Ovary (tissue), 9 donors: ENCODE measurements around the gene ARPC5L. TPM values are rescaled to one million over a fixed set of nuclear protein-coding genes. Genes with fewer than 3 reads are reported as not detected.
"Not testable (repeated sequence)": the region's sequence is repeated elsewhere in the genome, so short reads cannot be mapped to it uniquely, and the experiment has no call there.

Experiments used
- DNase-seq, 5 donors: peaks; one replicate each; pipeline ENCODE4 v3.0.0-alpha.2; 2019 to 2020
- H3K27ac ChIP-seq, 2 donors: fragments of 200-600 bp; one replicate each; pipeline versions ENCODE4 v1.5.1 to v1.8.0; 2019 to 2022
- H3K27me3 ChIP-seq: fragments of 200-600 bp; one replicate; pipeline ENCODE4 v1.8.0; 2022
- H3K36me3 ChIP-seq: fragments of 200-600 bp; sonication (generic); one replicate; pipeline ENCODE4 v1.5.1; 2019
- H3K4me1 ChIP-seq: one replicate; pipeline ENCODE4 v1.8.1; 2013; ENCODE audit warnings: mild to moderate bottlenecking, moderate library complexity; ENCODE audit not compliant: insufficient read depth
- H3K4me3 ChIP-seq: fragments of 200-600 bp; sonication (generic); one replicate; pipeline ENCODE4 v1.5.1; 2017
- H3K9me3 ChIP-seq, 2 donors: fragments of 200-600 bp in 1 of 2; sonication (generic) in 1 of 2; one replicate each; pipeline versions ENCODE4 v1.5.1 to v1.8.1; 2013 to 2019; ENCODE audit warnings: mild to moderate bottlenecking in 1 of 2, moderate library complexity in 1 of 2
- CTCF ChIP-seq, 3 donors: fragments of 450-650 bp in 2 of 3; fragments of 200-600 bp in 1 of 3; IDR thresholded peaks; one replicate each; pipeline versions ENCODE4 v1.5.1 to v1.8.0; 2016 to 2022; ENCODE audit warnings: antibody characterized with exemption in 3 of 3, mild to moderate bottlenecking in 1 of 3
- EP300 ChIP-seq: sonication (generic); formaldehyde crosslinking; IDR thresholded peaks from one replicate; pipeline ENCODE4 v1.6.1; 2017; ENCODE audit warnings: antibody characterized with exemption
- POLR2A ChIP-seq: fragments of 450-650 bp; IDR thresholded peaks from one replicate; pipeline ENCODE4 v1.6.1; 2017; ENCODE audit warnings: antibody characterized with exemption, mild to moderate bottlenecking, moderate library complexity
- WGBS, 3 donors: extraction: QIAGEN DNeasy Blood & Tissue Kit in 1 of 3; methylation state at CpG; one replicate each; pipeline versions ENCODE4 v1.1.5 to v1.1.7; 2013 to 2017; 5-methylcytosine and 5-hydroxymethylcytosine counted together
- intact Hi-C, 4 donors: fragments of 100-400 bp; cut with DNase I; formaldehyde crosslinking; loops; one replicate each; pipeline versions ENCODE4 v1.11.0 to v1.15.1; 2022 to 2023
- polyA plus RNA-seq, 2 donors: library from polyadenylated mRNA; stranded (reverse); fragments of 200-250 nt in 1 of 2; fragments of 350-450 nt in 1 of 2; fragmentation: Illumina TruSeq in 1 of 2; extraction: RNeasy Lipid Tissue Mini Kit (QIAGEN cat#74804) in 1 of 2; gene quantifications; one replicate each; pipeline ENCODE4 v1.2.3, GENCODE V29; 2013 to 2014
- small RNA-seq: library from RNA; depleted of rRNA; stranded (forward); fragments of <200 nt; gene quantifications from one replicate; pipeline ENCODE3, GENCODE V24; 2016
- total RNA-seq, 7 donors: library from RNA; depleted of rRNA in 2 of 7; stranded (reverse); fragments of >200 nt in 2 of 7; fragmentation: NEBNext Ultra II Directional in 3 of 7; extraction: Animal tissue kit (Norgen Biotek cat#: 25700) in 3 of 7; gene quantifications; one replicate each; pipeline versions ENCODE4 v1.1.0 to v1.2.4, GENCODE V29; 2016 to 2023
- donor health status: DM: no; HTN: no; CAD: no; lungs with moderate emphysema.
- donor health status: DM: no; HTN: no; CAD: no.
- donor health status: Bipolar disorder and iron deficiency.
- donor health status: DM: yes; HTN: yes; CAD: no.
- donor health status: DM: no; HTN: no; CAD: no.
- donor health status: DM: yes; HTN: yes; CAD: no.

ARPC5L gene
- total and polyA plus RNA-seq, 9 donors = 8.5 to 27.0 (median 16.6) TPM

DNA sequence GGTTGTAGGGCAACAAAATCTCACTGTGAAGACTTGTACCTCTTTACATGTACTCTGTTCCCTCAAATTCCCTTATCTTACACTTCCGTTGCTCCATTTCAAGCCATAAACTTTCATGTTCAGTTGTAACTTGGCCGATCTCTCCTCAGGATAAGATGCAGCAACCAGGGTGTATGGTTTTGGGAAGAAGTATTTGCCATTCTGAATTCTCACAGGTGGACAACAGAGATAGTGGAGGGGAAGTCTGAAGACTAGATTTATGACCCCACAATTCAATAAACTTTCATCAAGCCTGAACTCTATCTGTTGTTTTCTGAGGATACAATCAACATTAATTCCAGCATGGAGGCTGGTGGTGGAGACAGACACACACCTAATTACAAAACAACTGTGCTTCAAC is 51.4 kb downstream of the ARPC5L start:
- WGBS, 3 donors = 90 to 96% (median 92%) methylated on average over 2 of the region's 2 CpGs
- Histone ChIP-seq H3K4me3 (no peak overlapping the region), H3K4me1 (no peaks in the 10 kb centered on the region), H3K27me3 (no peaks in the 10 kb centered on the region), H3K9me3 (no peaks in the 10 kb centered on the region), H3K36me3 (no peaks in the 10 kb centered on the region), H3K27ac (no peak overlapping the region)
- no peak for DNase-seq
- no peak for TF ChIP-seq CTCF (IDR thresholded peaks at IDR 0.05)
- no peak for TF ChIP-seq EP300
- no peak for TF ChIP-seq POLR2A
- intact Hi-C loops = no loop called here

DNA sequence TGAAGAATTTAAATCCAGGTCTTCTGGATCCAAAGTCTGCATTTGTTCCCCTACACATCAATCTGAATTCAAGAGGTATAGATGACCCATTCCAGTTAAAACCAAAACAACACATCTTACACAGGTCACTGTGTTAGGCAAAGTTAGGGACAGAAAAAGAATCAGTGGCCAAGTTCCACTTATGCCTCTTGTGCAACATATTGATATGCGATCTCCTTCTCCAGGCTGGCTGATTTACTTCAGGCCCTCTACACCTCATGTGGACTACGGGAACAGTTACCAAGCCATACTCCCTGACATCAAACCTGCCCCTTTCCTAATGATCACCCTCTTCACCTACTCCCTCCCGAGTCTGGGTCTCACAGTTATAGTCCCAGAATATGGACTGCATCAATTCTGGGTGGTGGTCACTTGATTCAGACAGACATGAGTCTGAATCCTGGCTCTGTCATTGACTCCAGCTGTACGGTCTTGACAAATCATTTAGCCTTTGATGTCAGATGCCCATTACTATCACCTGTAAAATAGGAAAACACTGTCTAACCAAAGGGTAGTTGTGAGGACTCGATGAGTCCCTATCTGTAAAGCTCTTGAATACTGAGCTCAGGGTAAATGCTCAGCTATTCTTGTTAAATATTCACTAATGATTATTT is 52.9 kb downstream of the ARPC5L start:
- Histone ChIP-seq H3K27me3 (no peaks in the 10 kb centered on the region), H3K4me1 (no peaks in the 10 kb centered on the region), H3K36me3 (no peaks in the 10 kb centered on the region), H3K9me3 (no peaks in the 10 kb centered on the region), H3K27ac (no peak overlapping the region), H3K4me3 (no peak overlapping the region)
- no peak for DNase-seq
- 74 to 98% (median 97%) methylated on average over 5 of the region's 5 CpGs for WGBS, 3 donors
- TF ChIP-seq EP300 (no peak), POLR2A (no peak)
- intact Hi-C loops = no loop called here

DNA sequence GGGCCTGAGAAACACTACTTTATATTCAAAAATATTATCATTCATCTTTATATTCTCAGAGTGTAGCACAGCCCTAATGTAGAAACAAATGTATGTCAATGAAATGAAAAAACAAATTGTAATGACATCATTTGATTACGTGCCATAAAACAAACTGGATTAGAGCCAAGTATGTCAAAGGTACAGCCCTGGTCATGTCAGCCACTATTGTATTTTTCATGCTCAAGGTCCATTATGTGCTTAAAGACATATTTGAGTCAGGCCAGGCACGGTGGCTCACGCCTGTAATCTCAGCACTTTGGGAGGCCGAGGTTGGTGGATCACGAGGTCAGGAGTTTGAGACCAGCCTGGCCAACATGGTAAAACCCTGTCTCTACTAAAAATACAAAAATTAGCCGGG is 58.5 kb downstream of the ARPC5L start:
- 83 to 90% (median 90%) methylated on average over 6 of the region's 6 CpGs for WGBS, 3 donors
- H3K4me1 ChIP-seq, H3K9me3 ChIP-seq, H3K27ac ChIP-seq, H3K27me3 ChIP-seq, intact Hi-C loops, H3K4me3 ChIP-seq, H3K36me3 ChIP-seq, DNase-seq: not testable (repeated sequence)

Small RNAs within 50 kb of the gene (small RNA-seq; reads per million reads assigned to genes)
- not detected for gene RNU4-82P

Other genes starting within 250 kb of the ARPC5L start
- gene NR6A1, start 90.8 kb upstream of the ARPC5L start, total RNA-seq = 1 to 10 TPM in 3 of 7 donors, under 1 TPM in 4; 0.57 to 1.7 (median 1.00) TPM
- 1 to 10 TPM in 1 of 2 donors, under 1 TPM in 1; 0.29 to 1.5 TPM for gene NR6A1, start 90.8 kb upstream of the ARPC5L start, polyA plus RNA-seq
- 10 to 100 TPM; 14.7 to 63.4 (median 52.8) TPM for gene OLFML2A, start 85.0 kb upstream of the ARPC5L start, total RNA-seq
- 10 to 100 TPM; 25.2 to 27.2 TPM for gene OLFML2A, start 85.0 kb upstream of the ARPC5L start, polyA plus RNA-seq
- 10 to 100 TPM in 1 of 7 donors, 1 to 10 TPM in 2, under 1 TPM in 1, not detected in 3; 0.94 to 22.5 (median 1.4) TPM for gene WDR38, start 8.7 kb upstream of the ARPC5L start, total RNA-seq
- gene WDR38, start 8.7 kb upstream of the ARPC5L start, polyA plus RNA-seq = not detected
- gene RPL35, start 173 bp upstream of the ARPC5L start, total RNA-seq = 1,000 to 10,000 TPM; 1,648 to 7,796 (median 2,205) TPM
- gene RPL35, start 173 bp upstream of the ARPC5L start, polyA plus RNA-seq = 1,000 to 10,000 TPM in 1 of 2 donors, 100 to 1,000 TPM in 1; 752 to 6,017 TPM
- 10 to 100 TPM in 6 of 7 donors, 1 to 10 TPM in 1; 8.8 to 26.8 (median 19.2) TPM for gene GOLGA1, start 79.0 kb downstream of the ARPC5L start, total RNA-seq
- 10 to 100 TPM in 1 of 2 donors, 1 to 10 TPM in 1; 7.6 to 15.4 TPM for gene GOLGA1, start 79.0 kb downstream of the ARPC5L start, polyA plus RNA-seq